ENCODE results near the gene POLG2.
"Not testable (repeated sequence)": the region's sequence is repeated elsewhere in the genome, so short reads cannot be mapped to it uniquely, and the experiment has no call there.

POLG2 gene

DNA sequence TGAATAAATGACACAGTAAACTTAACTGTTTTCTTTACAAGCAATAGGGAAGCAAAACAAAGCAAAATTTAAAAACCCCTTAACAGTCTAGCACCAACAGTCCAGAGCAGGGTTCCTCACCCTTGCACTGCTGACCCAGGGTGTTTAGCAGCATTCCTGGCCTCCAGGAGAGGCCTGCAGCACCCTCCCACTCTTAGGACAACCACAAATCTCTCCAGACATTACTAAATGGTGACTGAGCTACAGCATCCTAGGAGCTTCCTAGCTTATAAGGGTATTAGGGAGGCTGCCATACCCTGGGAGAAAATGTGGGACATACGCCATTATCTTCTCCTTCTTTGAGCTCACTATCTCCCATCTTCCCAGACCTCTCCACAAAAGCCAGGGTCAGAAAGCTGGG is 15.9 kb downstream of the POLG2 start:
- no peak for DNase-seq

- no peak for DNase-seq
Measured at GRCh38 chr17:64477849-64478248, 19.0 kb downstream of the POLG2 start.

DNA sequence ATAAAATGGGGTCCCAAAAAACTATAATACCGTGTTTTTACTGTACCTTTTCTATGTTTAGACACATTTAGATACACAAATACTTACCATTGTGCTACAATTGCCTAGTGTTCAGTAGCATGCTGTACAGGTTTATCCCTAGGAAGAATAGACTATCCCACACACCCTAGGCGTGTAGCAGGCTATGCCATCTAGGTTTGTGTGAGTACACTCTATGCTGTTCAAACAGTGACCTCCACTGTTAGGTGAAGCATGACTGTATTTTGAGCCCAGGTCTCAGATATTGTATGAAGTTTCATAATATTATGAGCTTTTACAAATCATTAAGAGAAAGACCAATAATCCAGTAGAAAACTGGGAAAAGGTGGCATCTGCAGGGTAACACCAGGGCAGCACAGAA is 24.3 kb downstream of the POLG2 start:
- DNase-seq: no peak

GRCh38 chr17:64471440-64471839 is 25.4 kb downstream of the POLG2 start:
- no peak for DNase-seq

- no peak for DNase-seq
Measured at GRCh38 chr17:64470625-64471024, 26.2 kb downstream of the POLG2 start.

DNA sequence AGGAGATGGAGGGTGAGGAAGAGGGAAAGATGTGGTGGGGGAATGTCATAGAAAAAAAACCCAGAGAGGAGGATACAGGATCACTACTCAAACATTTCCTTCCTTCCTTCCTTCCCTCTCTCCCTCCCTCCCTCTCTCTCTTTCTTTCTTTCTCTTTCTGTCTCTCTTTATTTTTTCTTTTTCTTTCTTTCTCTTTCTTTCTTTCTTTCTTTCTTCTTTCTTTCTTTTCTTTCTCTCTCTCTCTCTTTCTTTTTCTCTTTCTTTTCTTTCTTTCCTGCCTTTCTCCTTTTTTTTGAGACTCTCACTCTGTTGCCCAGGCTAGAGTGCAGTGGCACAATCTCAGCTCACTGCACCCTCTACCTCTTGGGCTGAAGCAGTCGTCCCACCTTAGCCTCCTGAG is 30.0 kb downstream of the POLG2 start:
- DNase-seq: not testable (repeated sequence)

DNA sequence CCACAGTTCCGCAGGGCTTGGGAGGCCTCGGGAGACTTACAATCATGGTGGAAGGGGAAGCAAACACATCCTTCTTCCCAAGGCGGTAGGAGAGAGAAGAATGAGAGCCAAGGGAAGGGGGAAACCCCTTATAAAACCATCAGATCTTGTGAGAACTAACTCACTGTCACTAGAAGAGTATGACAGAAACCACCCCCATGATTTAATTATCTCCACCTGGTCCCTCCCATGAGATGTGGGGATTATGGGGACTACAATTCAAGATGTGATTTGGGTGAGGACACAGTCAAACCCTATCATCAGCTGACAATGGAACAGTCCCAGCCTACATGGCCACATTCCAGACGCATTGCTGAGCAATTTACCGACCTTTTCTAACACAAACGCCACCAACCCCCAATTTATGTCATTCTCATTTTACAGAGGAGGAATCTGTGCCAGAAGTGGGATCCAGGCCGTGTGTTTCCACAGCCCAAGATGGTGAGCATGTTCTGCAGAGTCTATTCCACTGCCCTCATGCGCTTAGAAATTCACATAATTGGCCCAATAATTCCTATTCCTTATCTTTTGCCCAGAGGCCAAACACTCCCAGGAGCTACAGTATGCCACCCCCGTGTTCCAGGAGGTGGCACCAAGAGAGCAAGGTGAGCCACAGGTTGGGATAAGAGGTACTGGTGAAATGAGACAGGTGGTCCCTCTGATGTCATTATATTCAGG is 30.7 kb downstream of the POLG2 start:
- no peak for DNase-seq

GRCh38 chr17:64461788-64462187 is 35.1 kb downstream of the POLG2 start:
- no peak for DNase-seq

DNA sequence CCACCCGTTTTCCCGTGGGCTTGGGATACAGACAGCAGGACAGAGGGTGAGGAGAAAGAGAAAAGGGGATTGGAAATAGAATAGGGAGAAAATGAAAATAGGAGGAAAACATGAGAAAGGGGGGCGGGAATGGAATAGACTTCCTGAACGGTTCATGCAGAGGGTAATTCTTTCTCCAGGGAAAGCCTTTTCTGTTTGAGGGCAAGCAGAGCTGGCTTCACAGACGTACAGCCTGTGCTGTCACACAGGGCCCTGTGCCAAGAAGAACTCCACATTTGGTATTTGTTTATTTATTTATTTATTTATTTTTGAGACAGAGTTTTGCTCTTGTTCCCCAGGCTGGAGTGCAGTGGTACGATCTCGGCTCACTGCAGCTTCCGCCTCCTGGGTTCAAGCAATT is 35.9 kb downstream of the POLG2 start:
- DNase-seq: no peak

- not testable (repeated sequence) for DNase-seq
Measured at GRCh38 chr17:64459818-64460217, 37.0 kb downstream of the POLG2 start.

GRCh38 chr17:64459284-64459747 is 37.5 kb downstream of the POLG2 start:
- no peak for DNase-seq

GRCh38 chr17:64458756-64459155 is 38.1 kb downstream of the POLG2 start:
- no peak for DNase-seq

GRCh38 chr17:64457156-64457555 is 39.7 kb downstream of the POLG2 start:
- DNase-seq: no peak

DNA sequence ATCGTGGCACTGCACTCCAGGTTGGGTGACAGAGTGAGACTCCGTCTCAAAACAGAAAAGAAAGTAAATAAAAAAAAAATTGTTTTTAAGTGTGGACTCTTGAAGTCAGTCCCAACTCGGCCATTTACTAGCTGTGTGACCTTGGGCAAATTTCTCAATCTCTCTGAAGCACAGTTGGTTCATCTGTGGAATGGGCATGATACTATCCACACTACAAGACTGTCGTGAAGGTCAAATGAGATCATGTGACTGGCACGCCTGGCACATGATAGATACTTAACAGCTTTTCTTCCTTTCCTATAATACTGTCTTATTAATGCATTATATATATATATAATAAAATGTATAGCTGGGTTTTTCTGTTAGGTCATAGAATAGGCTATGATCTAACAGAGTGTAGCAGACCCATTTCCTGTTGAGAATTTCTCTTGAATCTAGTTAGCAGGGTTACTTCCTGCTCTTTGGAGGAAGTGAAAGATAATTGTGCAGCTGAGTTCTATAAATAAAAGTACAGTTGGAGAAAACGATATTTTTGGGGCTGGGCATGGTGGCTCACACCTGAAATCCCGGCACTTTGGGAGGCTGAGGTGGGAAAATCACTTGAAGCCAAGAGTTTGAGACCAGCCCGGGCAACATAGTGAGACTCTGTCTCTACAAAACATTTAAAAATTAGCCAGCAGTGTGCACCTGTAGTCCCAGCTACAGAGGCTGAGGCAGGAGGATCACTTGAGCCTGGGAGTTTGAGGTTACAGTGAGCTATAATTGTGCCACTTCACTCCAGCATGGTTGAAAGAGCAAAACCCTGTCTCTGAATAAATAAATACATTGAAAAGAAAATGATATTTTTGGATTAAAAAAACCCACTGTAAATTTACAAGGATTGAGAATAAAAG is 40.6 kb downstream of the POLG2 start:
- no peak for DNase-seq

GRCh38 chr17:64449545-64449944 is 47.3 kb downstream of the POLG2 start:
- no peak for DNase-seq

DNA sequence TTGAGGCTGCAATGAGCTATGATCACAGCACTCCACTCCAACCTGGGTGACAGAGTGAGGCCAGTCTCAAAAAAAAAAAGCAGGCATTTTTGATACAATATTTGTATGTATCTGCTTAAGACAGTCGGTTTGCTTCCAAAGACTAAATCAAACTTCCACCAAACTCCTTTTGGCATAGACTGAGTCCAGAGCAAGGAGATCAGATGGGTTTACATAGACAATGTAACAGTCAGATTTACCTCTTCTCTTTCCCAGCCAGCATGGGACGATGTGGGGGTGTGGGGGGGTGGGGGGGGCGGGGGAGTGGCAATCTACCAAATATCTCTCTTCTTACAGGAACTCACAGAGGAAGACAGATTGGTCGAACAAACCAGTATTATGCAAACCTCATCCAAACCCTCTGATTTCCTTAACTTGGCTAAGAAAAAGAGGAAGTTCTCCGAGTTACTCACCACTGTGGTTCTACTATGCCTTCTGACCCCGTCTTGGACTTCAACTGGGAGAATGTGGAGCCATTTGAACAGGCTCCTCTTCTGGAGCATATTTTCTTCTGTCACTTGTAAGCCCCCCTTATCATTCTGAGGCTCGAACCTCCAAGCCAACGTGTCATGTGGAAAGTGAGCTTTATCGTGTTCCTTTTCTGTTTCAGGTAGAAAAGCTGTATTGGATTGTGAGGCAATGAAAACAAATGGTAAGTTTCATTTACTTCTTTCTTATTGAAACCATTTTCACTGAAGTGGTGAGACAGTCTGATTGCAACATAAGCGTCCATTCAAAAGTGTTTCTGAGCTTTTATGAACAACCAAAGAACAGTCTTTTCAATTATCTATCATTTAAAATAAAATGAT is 48.0 kb downstream of the POLG2 start, which contains the start of gene MILR1:
TSS of gene MILR1 (plus strand) at position 451 of the 848 bp plus-strand sequence. CDS start at position 505, 54 bp downstream.
- no peak for DNase-seq

GRCh38 chr17:64447526-64447925 is 49.3 kb downstream of the POLG2 start:
- no peak for DNase-seq

- no peak for DNase-seq
Measured at GRCh38 chr17:64443086-64443760, 53.6 kb downstream of the POLG2 start.

DNA sequence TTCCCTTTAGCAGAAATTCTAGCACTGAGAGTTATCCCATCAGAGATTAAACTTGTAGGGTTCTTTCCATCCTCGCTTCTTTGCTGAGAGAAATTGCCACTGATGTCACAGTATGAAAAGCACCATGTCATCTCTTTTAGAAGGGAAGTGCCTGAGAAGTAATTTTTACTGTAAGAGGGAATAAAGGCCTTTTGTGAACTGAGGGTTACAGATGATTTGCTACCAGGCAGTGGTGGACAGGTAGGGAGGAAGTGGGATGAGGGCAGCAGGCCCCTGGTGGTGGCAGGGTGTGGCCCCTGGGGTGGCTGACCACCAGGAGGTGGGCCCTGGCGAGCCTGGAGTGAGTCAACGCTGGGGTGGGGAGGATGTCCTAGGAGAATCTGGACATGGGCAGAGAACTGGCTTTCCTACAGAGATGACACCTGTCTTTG is 54.3 kb downstream of the POLG2 start:
- no peak for DNase-seq

DNA sequence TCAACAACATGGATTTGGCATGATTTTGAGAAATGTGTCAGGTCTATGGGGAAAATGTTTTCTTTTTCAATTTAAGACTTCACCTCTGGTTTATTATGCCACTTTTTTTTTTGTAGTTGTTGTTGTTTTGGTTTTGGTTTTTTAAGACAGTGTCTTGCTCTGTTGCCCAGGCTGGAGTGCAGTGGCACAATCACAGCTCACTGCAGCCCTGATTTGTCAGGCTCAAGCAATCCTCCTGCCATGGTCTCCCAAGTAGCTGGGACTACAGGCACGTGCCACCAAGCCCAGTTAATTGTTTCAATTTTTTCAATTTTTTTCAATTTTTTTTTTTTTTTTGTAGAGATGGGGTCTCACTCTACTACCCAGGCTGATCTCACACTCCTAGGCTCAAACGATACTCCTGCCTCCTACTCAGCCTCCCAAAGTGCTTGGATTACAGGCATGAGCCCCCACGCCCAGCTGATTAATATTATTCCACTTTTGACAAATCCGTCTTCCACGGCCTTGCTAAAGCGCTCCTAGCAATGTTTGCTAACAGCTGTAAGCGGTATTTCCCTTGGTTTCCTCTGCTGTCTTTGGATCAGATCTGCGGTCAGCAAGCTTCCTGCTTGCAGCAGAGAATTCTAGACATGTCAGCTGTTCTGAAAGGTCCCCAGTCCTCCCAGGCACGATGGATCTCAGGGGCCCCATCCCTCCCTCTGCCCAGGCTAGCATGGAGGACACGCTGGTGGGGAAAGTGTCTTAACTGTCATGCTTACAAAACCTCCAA is 54.9 kb downstream of the POLG2 start:
- DNase-seq: no peak

DNA sequence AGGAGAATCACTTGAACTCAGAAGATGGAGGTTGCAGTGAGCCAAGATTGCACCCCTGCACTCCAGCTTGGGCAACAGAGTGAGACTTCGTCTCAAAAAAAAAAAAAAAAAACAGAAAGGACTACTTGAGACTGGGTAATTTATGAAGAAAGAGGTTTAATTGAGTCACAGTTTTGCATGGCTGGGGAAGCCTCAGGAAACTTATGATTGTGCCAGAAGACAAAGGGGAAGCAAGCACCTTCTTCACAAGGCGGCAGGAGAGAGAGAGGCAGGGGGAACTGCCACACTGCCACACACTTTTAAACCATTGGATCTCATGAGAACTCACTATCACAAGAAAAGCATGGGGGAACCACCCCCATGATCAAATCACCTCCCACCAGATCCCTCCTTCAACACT is 56.9 kb downstream of the POLG2 start:
- DNase-seq: no peak

Data from effector CD8-positive, alpha-beta T cell (primary cell).